HepG2 (cell line): ENCODE data around the gene ARHGDIA. TPM values are rescaled to one million over a fixed set of nuclear protein-coding genes. Genes with fewer than 3 reads are reported as not detected.

ENCODE experiments used
- ATAC-seq: fragments of 200-7000 bp; cut with Tn5 transposase; 3 replicates; pipeline ENCODE4 v1.9.1; 2020; ENCODE audit warnings: mild to moderate bottlenecking, moderate library complexity
- BruUV-seq: library from RNA; stranded (reverse); fragments of 400-500 nt; replicated peaks from 2 replicates; lab custom pipeline; 2021; lab: Mats Ljungman, UMichigan
- CTCF ChIA-PET: fragments of 300-600 bp; formaldehyde crosslinking; extraction: SDS; loops from one replicate; lab custom pipeline; 2021; ENCODE audit warnings: low total read pairs, inconsistent platforms, low intra/inter-chr PET ratio; lab: Yijun Ruan, JAX
- POLR2A ChIA-PET: fragments of 350-600 bp; sonication (Branson Sonifier 250); formaldehyde crosslinking; loops from one replicate; lab custom pipeline; 2020; ENCODE audit warnings: antibody characterized with exemption, inconsistent platforms; lab: Yijun Ruan, JAX
- DNase-seq: peaks from one replicate; pipeline ENCODE4 v3.0.0-alpha.2; 2015; ENCODE audit warnings: low spot score
- FAIRE-seq: peaks from 3 replicates; lab custom pipeline; 2011; peaks lifted over from hg19 to GRCh38; lab: Jason Lieb, UNC
- H2AFZ ChIP-seq: one replicate; pipeline ENCODE4 v1.6.1; 2011; ENCODE audit warnings: low read length, inconsistent platforms
- H3K27ac ChIP-seq: fragments of 300-600 bp; 3 replicates; pipeline ENCODE4 v1.8.0; 2011; ENCODE audit warnings: mixed run types, mild to moderate bottlenecking, mixed read lengths, low read length, inconsistent platforms; ENCODE audit not compliant: insufficient read depth; ENCODE audit errors: extremely low read length
- H3K27me3 ChIP-seq, 2 experiments: fragments of 200-600 bp in 1 of 2; 2 replicates in 1 of 2; 3 replicates in 1 of 2; pipeline versions ENCODE4 v1.6.0 to v1.8.0; 2011; ENCODE audit warnings: low read length in 2 of 2, mild to moderate bottlenecking in 2 of 2, moderate library complexity in 2 of 2, inconsistent platforms in 1 of 2; ENCODE audit not compliant: insufficient read depth in 2 of 2, control insufficient read depth in 1 of 2
- H3K36me3 ChIP-seq, 2 experiments: fragments of 200-600 bp in 1 of 2; replicated peaks in 1 of 2; 2 replicates in 1 of 2; 3 replicates in 1 of 2; pipeline versions ENCODE4 v1.5.1 to v1.8.0; 2011; ENCODE audit warnings: low read length in 2 of 2, inconsistent platforms in 1 of 2; ENCODE audit not compliant: insufficient read depth in 2 of 2, control insufficient read depth in 1 of 2
- H3K4me1 ChIP-seq: 2 replicates; pipeline ENCODE4 v1.5.1; 2012; ENCODE audit warnings: low read length, inconsistent platforms; ENCODE audit not compliant: insufficient read depth
- H3K4me2 ChIP-seq: 2 replicates; pipeline ENCODE4 v1.6.0; 2011; ENCODE audit warnings: low read depth, low read length, inconsistent platforms
- H3K4me3 ChIP-seq, 3 experiments: fragments of 200-600 bp in 1 of 3; sonication (generic), shearing (Covaris generic) in 1 of 3; replicated peaks in 1 of 3; 2 replicates each; pipeline ENCODE4 v1.5.1; 2011 to 2016; ENCODE audit warnings: low read length in 3 of 3, inconsistent platforms in 2 of 3, low read depth in 2 of 3, mild to moderate bottlenecking in 2 of 3, control low read depth in 1 of 3, mixed read lengths in 1 of 3; ENCODE audit not compliant: insufficient read depth in 1 of 3
- H3K79me2 ChIP-seq: one replicate; pipeline ENCODE4 v1.6.1; 2011; ENCODE audit warnings: low read length, inconsistent platforms; ENCODE audit not compliant: insufficient read depth
- H3K9ac ChIP-seq: 2 replicates; pipeline ENCODE4 v1.6.0; 2011; ENCODE audit warnings: mild to moderate bottlenecking, low read depth, low read length, inconsistent platforms; ENCODE audit not compliant: insufficient read depth
- H3K9me3 ChIP-seq: 2 replicates; pipeline ENCODE4 v1.5.1; 2012; ENCODE audit warnings: mild to moderate bottlenecking, low read length
- H4K20me1 ChIP-seq: 2 replicates; pipeline ENCODE4 v1.6.0; 2011; ENCODE audit warnings: inconsistent platforms, mild to moderate bottlenecking, low read length, moderate library complexity; ENCODE audit not compliant: insufficient read depth
- ATAD3A ChIP-seq: sonication (generic); formaldehyde crosslinking; IDR thresholded peaks from 2 replicates; pipeline ENCODE4 v1.4.0; 2020; ENCODE audit warnings: missing genetic modification reagents
- MYC ChIP-seq: sonication (generic); formaldehyde crosslinking; IDR thresholded peaks from 2 replicates; pipeline ENCODE4 v1.9.0; 2021; ENCODE audit warnings: missing genetic modification reagents, borderline replicate concordance
- NFAT5 ChIP-seq: sonication (generic); formaldehyde crosslinking; IDR thresholded peaks from 2 replicates; pipeline ENCODE4 v1.4.0; 2020; ENCODE audit warnings: missing genetic modification reagents
- SMAD1 ChIP-seq: sonication (generic); formaldehyde crosslinking; IDR thresholded peaks from 2 replicates; pipeline ENCODE4 v1.4.0; 2020; ENCODE audit warnings: missing genetic modification reagents, low read depth, mild to moderate bottlenecking, borderline replicate concordance
- SRY ChIP-seq: sonication (generic); formaldehyde crosslinking; IDR thresholded peaks from 2 replicates; pipeline ENCODE4 v1.8.0; 2022; ENCODE audit warnings: mild to moderate bottlenecking, missing genetic modification reagents
- ZGPAT ChIP-seq: IDR thresholded peaks from 2 replicates; pipeline ENCODE4 v1.6.1; 2016; ENCODE audit warnings: mild to moderate bottlenecking
- ZNF549 ChIP-seq: sonication (generic); formaldehyde crosslinking; IDR thresholded peaks from 2 replicates; pipeline ENCODE4 v1.5.0; 2020; ENCODE audit warnings: missing genetic modification reagents
- ZNF800 ChIP-seq: sonication (generic); formaldehyde crosslinking; IDR thresholded peaks from 2 replicates; pipeline ENCODE4 v1.4.0; 2020; ENCODE audit warnings: missing genetic modification reagents
- ZNF879 ChIP-seq: sonication (generic); formaldehyde crosslinking; IDR thresholded peaks from 2 replicates; pipeline ENCODE4 v1.8.1; 2023; ENCODE audit warnings: missing genetic modification reagents
- ZSCAN20 ChIP-seq: sonication (generic); formaldehyde crosslinking; IDR thresholded peaks from 2 replicates; pipeline ENCODE4 v1.4.0; 2020; ENCODE audit warnings: missing genetic modification reagents, mild to moderate bottlenecking, borderline replicate concordance
- WGBS: methylation state at CpG from one replicate; pipeline ENCODE4 v1.1.6; 2017; ENCODE audit warnings: low lambda C conversion rate; 5-methylcytosine and 5-hydroxymethylcytosine counted together
- in situ Hi-C: cut with HindIII; loops from 2 replicates; pipeline ENCODE4 v1.10.0; 2017; ENCODE audit warnings: low pct_unique_long_range_greater_than_20kb; ENCODE audit not compliant: extremely low pct_ligation_motif_present
- intact Hi-C: fragments of 100-400 bp; cut with micrococcal nuclease; formaldehyde crosslinking; loops from one replicate; pipeline ENCODE4 v1.10.0; 2022; ENCODE audit not compliant: unreplicated experiment
- polyA plus RNA-seq, 8 experiments: library from polyadenylated mRNA; depleted of rRNA in 3 of 8; stranded (reverse) in 7 of 8; unstranded in 1 of 8; fragments of >200 nt; fragmentation: Illumina TruSeq in 4 of 8; extraction: Trizol in 4 of 8; gene quantifications; 2 replicates each; pipeline versions ENCODE4 v1.2.1 to v1.2.3, GENCODE V29; 2011 to 2016; ENCODE audit warnings: low read depth in 4 of 8, missing spikeins in 1 of 8, mixed read lengths in 1 of 8; ENCODE audit not compliant: insufficient read depth in 1 of 8
- total RNA-seq, 5 experiments: library from RNA; depleted of rRNA; stranded (reverse); fragments of >200 nt; fragmentation: Illumina TruSeq; extraction: Trizol; gene quantifications; 2 replicates each; pipeline ENCODE4 v1.2.3, GENCODE V29; 2016; ENCODE audit warnings: low read depth in 1 of 5

ARHGDIA gene
- total and polyA plus RNA-seq, 2 of the 13 experiments (the other 11 are each of a cell fraction or from before 2014, with no cell fraction given): 40.0 to 64.0 TPM

- TF ChIP-seq ZGPAT (CRISPR knock-in tag) (0 out of 2 replicates have a peak, but pooled peaks have one; percentile 12), ZNF879 (0 out of 2 replicates have a peak, but pooled peaks have one; percentile 21)
- TF ChIP-seq, all 625 proteins: peak for 126
Observed at GRCh38 chr17:81902653-81903414, 31.7 kb upstream of the ARHGDIA start (continued).

- H2AFZ ChIP-seq: no peak within 1 kb of the TSS
- in situ Hi-C loops: no loop called here
- peaks cover 5% of the 10 kb centered on the region; the same call in 1 of the 2 replicates for H4K20me1 ChIP-seq
- peak within 1 kb of the TSS; percentile 38 for H3K9ac ChIP-seq
- intact Hi-C loops: no loop called here
- DNase-seq: no peak
- peak within 1 kb of the TSS; percentile 28 for H3K27ac ChIP-seq
- H3K4me3 ChIP-seq: peak within 1 kb of the TSS; percentile 17 to 65 (median 35); a peak in 4 of 6 replicates
- 36% methylated on average over 32 of the region's 79 CpGs for WGBS
- H3K4me1 ChIP-seq: peaks cover 16% of the 10 kb centered on the region
- H3K79me2 ChIP-seq: no peaks in the 10 kb centered on the region
- no peaks in the 10 kb centered on the region for H3K9me3 ChIP-seq
- peaks cover 36 to 62% of the 10 kb centered on the region in 2 experiments for H3K36me3 ChIP-seq
- H3K4me2 ChIP-seq: peak within 1 kb of the TSS; percentile 68
- no peaks in the 10 kb centered on the region for H3K27me3 ChIP-seq
- FAIRE-seq: no peak
- no TSS peak for BruUV-seq
- CTCF ChIA-PET: no interaction called here
- ATAC-seq: peak; percentile 22
- POLR2A ChIA-PET: interaction anchor here (1.0 to 2.9 kb wide), 7 partner anchors 8 to 120 kb away, joined by 3 to 16 read pairs (median 8); partner anchors contain the start of genes ALYREF, ANAPC11, CENPX and LRRC45
- TF ChIP-seq MYC (CRISPR knock-in tag) (peak; percentile 43; the same call in 1 of the 2 replicates), NFAT5 (CRISPR knock-in tag) (no peak), SMAD1 (CRISPR knock-in tag) (no peak), ZNF549 (no peak), ATAD3A (CRISPR knock-in tag) (no peak), ZNF800 (CRISPR knock-in tag) (no peak), SRY (CRISPR knock-in tag) (no peak; the same call in 1 of the 2 replicates), ZSCAN20 (CRISPR knock-in tag) (no peak)
Observed at GRCh38 chr17:81902023-81902652, 31.0 kb upstream of the ARHGDIA start, which contains the start of gene NPB. Gene NPB, plus strand, starts transcription at chr17:81902238. Its CDS starts 40 bp downstream, at chr17:81902278.
